Measurements from ENCODE around the gene MT1A. TPM values are rescaled to one million over a fixed set of nuclear protein-coding genes. Genes with fewer than 3 reads are reported as not detected.
"Not testable (repeated sequence)": the region's sequence is repeated elsewhere in the genome, so short reads cannot be mapped to it uniquely, and the experiment has no call there.

The MT1A gene
- total RNA-seq, 2 experiments from 2014 or later = not detected

DNA sequence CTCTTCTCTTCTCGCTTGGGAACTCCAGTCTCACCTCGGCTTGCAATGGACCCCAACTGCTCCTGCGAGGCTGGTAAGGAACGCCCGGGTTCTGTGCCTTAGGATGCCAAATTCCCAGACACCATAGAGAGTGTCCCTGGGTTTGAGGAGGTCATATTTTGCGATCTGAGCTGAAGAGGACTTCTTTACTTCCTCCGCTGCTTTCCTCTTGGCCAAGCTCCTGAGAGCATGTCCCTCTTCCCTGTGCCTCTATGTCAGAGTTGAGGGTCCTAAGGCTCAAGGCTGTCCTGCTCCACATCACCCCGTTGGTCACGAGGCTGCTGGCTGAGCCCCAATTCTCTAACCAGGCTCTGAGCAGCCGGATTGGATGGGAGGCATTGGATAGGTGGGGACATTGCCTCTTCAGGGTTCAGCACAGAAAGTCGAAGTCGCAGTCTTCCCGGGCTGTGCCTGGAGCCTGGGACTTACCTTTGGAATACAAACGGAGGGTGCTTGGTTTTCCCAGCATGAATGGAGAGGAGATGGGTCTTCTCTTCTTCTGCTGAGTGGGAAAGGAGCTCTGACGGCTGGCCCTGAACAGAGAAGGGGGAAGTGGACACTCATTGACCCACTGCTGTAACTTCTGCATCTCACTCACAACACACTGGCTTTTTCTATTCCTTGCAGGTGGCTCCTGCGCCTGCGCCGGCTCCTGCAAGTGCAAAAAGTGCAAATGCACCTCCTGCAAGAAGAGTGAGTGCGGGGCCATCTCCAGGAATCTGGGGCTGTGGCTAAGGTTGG lies 31.6 kb downstream of the MT1A start:
- ATAC-seq (no peak), DNase-seq (no peak)
- ChIA-PET CTCF (interaction anchor here (0.8 to 1.3 kb wide), 2 partner anchors 32 to 69 kb away, joined by 3 to 5 read pairs; no protein-coding TSS in a partner anchor), POLR2A (interaction anchor here (0.8 to 3.8 kb wide), 3 partner anchors 13 to 63 kb away, joined by 3 to 13 read pairs (median 4); no protein-coding TSS in a partner anchor)
- Mint-ChIP-seq H3K4me3 (no peak overlapping the region), H3K27ac (no peak overlapping the region), H3K36me3 (ENCODE audit: low read depth) (peaks cover 2% of the 10 kb centered on the region), H3K4me1 (ENCODE audit: low read depth) (peaks cover 21% of the 10 kb centered on the region), H3K27me3 (peaks cover 59% of the 10 kb centered on the region), H3K9me3 (no peaks in the 10 kb centered on the region)
- TF ChIP-seq, protein P1, sequence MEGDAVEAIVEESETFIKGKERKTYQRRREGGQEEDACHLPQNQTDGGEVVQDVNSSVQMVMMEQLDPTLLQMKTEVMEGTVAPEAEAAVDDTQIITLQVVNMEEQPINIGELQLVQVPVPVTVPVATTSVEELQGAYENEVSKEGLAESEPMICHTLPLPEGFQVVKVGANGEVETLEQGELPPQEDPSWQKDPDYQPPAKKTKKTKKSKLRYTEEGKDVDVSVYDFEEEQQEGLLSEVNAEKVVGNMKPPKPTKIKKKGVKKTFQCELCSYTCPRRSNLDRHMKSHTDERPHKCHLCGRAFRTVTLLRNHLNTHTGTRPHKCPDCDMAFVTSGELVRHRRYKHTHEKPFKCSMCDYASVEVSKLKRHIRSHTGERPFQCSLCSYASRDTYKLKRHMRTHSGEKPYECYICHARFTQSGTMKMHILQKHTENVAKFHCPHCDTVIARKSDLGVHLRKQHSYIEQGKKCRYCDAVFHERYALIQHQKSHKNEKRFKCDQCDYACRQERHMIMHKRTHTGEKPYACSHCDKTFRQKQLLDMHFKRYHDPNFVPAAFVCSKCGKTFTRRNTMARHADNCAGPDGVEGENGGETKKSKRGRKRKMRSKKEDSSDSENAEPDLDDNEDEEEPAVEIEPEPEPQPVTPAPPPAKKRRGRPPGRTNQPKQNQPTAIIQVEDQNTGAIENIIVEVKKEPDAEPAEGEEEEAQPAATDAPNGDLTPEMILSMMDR (IDR thresholded peaks at IDR 0.05) = no peak
- intact Hi-C loops (cut with micrococcal nuclease) = no loop called here

DNA sequence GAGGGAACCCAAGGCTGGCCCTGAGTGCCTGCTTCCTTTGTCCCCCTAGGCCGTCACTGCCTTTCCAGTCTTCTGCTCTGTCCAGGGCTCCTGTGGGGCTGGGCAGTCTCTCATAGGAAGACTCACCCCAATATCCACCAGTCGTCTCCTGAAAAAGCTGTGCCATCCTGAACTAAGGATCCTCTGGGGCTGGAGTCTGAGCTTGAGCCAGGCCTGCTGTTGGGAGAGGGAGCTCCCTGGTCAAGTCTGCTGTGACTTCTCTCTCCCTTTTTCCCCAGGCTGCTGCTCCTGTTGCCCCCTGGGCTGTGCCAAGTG lies 32.1 kb downstream of the MT1A start:
- H3K27ac Mint-ChIP-seq = no peak overlapping the region
- CTCF ChIA-PET = interaction anchor here (1.6 kb wide), 1 partner anchor 32 kb away, joined by 5 read pairs; no protein-coding TSS in a partner anchor
- ATAC-seq (no peak), DNase-seq (no peak)
- no peak overlapping the region for H3K4me3 Mint-ChIP-seq
- H3K9me3 Mint-ChIP-seq = no peaks in the 10 kb centered on the region
- POLR2A ChIA-PET = interaction anchor here (1.0 kb wide), 1 partner anchor 13 kb away, joined by 4 read pairs; no protein-coding TSS in a partner anchor
- intact Hi-C loops (cut with micrococcal nuclease) = no loop called here
- TF ChIP-seq, protein P1 (IDR thresholded peaks at IDR 0.05) = no peak
- peaks cover 2% of the 10 kb centered on the region for H3K36me3 Mint-ChIP-seq (ENCODE audit: low read depth)
- peaks cover 27% of the 10 kb centered on the region for H3K4me1 Mint-ChIP-seq (ENCODE audit: low read depth)
- H3K27me3 Mint-ChIP-seq = peaks cover 58% of the 10 kb centered on the region

DNA sequence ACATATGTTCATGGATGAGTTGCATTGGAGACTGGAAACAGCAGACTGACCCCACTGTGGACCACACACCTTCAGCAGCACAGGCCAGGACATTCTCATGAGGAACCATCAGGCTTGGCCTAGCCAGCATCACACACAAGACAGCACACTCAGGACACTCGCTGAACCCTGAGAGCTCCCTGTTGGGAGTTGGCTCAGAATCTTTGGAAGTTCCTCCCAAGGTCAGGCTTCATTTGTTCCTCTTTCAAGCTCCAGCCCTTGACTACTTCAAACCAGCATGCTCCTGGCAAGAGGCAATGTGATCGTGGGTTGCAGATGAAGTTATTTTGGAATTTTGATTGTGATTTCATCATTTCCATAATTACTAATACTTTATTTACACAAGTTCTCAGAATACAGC lies 33.2 kb downstream of the MT1A start:
- Mint-ChIP-seq H3K4me1 (ENCODE audit: low read depth) (peaks cover 36% of the 10 kb centered on the region), H3K27me3 (peaks cover 51% of the 10 kb centered on the region)
- POLR2A ChIA-PET; ATAC-seq; H3K9me3 Mint-ChIP-seq; H3K27ac Mint-ChIP-seq; H3K36me3 Mint-ChIP-seq (ENCODE audit: low read depth); intact Hi-C loops (cut with micrococcal nuclease); H3K4me3 Mint-ChIP-seq; DNase-seq: not testable (repeated sequence)
- CTCF ChIA-PET = interaction anchor here (1.3 to 1.6 kb wide), 2 partner anchors 30 to 71 kb away, joined by 3 to 5 read pairs; no protein-coding TSS in a partner anchor

DNA sequence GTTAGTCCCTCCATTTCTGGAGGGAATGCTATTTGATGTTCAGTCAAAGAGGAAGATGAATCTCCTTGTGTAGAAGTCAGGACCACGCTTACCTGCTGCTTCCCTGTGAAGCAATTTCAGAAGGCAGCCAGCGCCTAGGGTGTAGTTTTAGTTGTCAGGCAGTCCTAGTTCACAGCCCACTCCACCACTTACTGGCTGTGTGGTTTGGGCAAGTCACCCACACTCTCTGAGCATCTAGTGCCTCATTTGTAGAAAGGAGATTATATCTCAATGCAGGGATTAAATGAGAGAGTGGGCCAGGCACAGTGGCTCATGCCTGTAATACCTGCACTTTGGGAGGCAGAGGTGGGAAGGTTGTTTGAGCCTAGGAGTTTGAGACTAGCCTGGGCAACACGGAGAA lies 33.7 kb downstream of the MT1A start:
- H3K27ac Mint-ChIP-seq; H3K36me3 Mint-ChIP-seq (ENCODE audit: low read depth); DNase-seq; H3K9me3 Mint-ChIP-seq; H3K4me3 Mint-ChIP-seq; POLR2A ChIA-PET; intact Hi-C loops (cut with micrococcal nuclease); ATAC-seq: not testable (repeated sequence)
- Mint-ChIP-seq H3K27me3 (peaks cover 48% of the 10 kb centered on the region), H3K4me1 (ENCODE audit: low read depth) (peaks cover 36% of the 10 kb centered on the region)
- CTCF ChIA-PET = interaction anchor here (1.3 to 2.3 kb wide), 6 partner anchors 11 to 72 kb away, joined by 3 to 15 read pairs (median 6); partner anchors contain the start of gene MT1X

DNA sequence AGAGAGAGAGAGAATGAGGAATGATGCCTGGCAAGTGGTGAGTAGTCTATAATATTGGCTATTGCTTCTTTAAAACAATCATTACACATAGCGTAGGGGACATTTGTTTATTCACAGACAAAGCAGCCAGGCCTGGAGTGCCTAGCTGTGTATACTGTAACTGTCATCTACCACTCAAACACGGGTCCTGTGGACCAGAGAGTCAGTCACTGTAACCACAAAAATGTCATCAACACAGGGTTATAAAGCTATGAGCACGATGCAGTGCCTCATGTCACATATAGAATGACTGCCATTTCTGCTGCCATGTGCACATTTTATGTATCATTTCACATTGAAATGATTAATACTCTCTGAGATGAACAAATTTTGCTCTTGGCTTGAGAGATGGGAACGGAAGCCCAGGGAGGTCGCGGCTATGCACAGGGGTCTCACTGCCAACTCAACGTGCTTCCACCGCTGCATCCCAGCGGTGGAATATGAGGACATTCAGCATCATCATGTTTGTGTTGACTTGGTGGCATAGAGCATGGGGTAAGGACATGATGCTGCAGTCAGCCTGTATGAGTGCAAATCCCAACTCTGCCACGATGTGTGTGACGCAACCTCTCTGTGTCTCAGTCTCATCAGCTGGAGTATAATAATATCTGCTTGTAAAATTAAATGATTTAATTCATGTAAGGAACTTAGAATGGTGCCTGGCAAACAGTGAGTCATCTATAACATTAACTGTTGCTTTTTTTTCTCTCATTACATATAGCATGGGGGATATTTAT lies 34.5 kb downstream of the MT1A start:
- Mint-ChIP-seq H3K9me3 (no peaks in the 10 kb centered on the region), H3K4me1 (ENCODE audit: low read depth) (peaks cover 36% of the 10 kb centered on the region), H3K27me3 (peaks cover 41% of the 10 kb centered on the region), H3K4me3 (no peak overlapping the region), H3K36me3 (ENCODE audit: low read depth) (no peaks in the 10 kb centered on the region), H3K27ac (no peak overlapping the region)
- DNase-seq = no peak
- ChIA-PET CTCF (interaction anchor here (0.9 to 2.3 kb wide), 10 partner anchors 10 to 159 kb away, joined by 3 to 15 read pairs (median 4); partner anchors contain the start of gene MT1X), POLR2A (no interaction called here)
- no peak for ATAC-seq
- TF ChIP-seq, protein P1 (IDR thresholded peaks at IDR 0.05) = no peak
- intact Hi-C loops (cut with micrococcal nuclease) = no loop called here
